DOHH2 (cell line): ENCODE measurements around the gene C5orf15.

Source experiments
- H3F3A ChIP-seq: fragments of 200-600 bp; sonication (generic), shearing (Covaris generic); 2 replicates; pipeline ENCODE4 v1.6.0; 2016; ENCODE audit warnings: antibody characterized with exemption, mild to moderate bottlenecking; ENCODE audit not compliant: control insufficient read depth, insufficient read depth
- H3K27ac ChIP-seq: fragments of 200-600 bp; sonication (generic); 2 replicates; pipeline ENCODE4 v1.5.1; 2014; ENCODE audit warnings: low read depth, mild to moderate bottlenecking, low read length, moderate library complexity
- H3K27me3 ChIP-seq: fragments of 200-600 bp; sonication (generic); 2 replicates; pipeline ENCODE4 v1.6.1; 2014; ENCODE audit warnings: mild to moderate bottlenecking, low read length, mixed read lengths; ENCODE audit not compliant: control insufficient read depth
- H3K36me3 ChIP-seq: fragments of 200-600 bp; sonication (generic); 2 replicates; pipeline ENCODE4 v1.6.1; 2014; ENCODE audit warnings: mild to moderate bottlenecking, low read length, moderate library complexity, mixed read lengths; ENCODE audit not compliant: control insufficient read depth
- H3K4me1 ChIP-seq: fragments of 200-600 bp; sonication (generic); 2 replicates; pipeline ENCODE4 v1.6.1; 2014; ENCODE audit warnings: mild to moderate bottlenecking, low read length, mixed read lengths; ENCODE audit not compliant: control insufficient read depth
- H3K4me2 ChIP-seq: fragments of 200-600 bp; sonication (generic); 2 replicates; pipeline ENCODE4 v1.6.0; 2014; ENCODE audit warnings: mild to moderate bottlenecking, low read length, moderate library complexity
- H3K4me3 ChIP-seq: fragments of 200-600 bp; sonication (generic); 2 replicates; pipeline ENCODE4 v1.5.1; 2014; ENCODE audit warnings: mild to moderate bottlenecking, low read length, mixed read lengths
- H3K79me2 ChIP-seq: fragments of 200-600 bp; sonication (generic); 2 replicates; pipeline ENCODE4 v1.6.1; 2014; ENCODE audit warnings: mild to moderate bottlenecking, low read length, mixed read lengths; ENCODE audit not compliant: control insufficient read depth
- H3K9me2 ChIP-seq: fragments of 200-600 bp; sonication (generic); replicated peaks from 2 replicates; pipeline ENCODE4 v1.6.1; 2014; ENCODE audit warnings: mild to moderate bottlenecking, low read length, mixed read lengths; ENCODE audit not compliant: control insufficient read depth
- H3K9me3 ChIP-seq: fragments of 200-600 bp; sonication (generic); 2 replicates; pipeline ENCODE4 v1.6.1; 2014; ENCODE audit warnings: antibody characterized with exemption, low read length, mixed read lengths; ENCODE audit not compliant: control insufficient read depth, insufficient read depth
- H4K20me1 ChIP-seq: fragments of 200-600 bp; sonication (generic); 2 replicates; pipeline ENCODE4 v1.6.0; 2014; ENCODE audit warnings: low read depth, mild to moderate bottlenecking, antibody characterized with exemption, low read length, moderate library complexity; ENCODE audit not compliant: control insufficient read depth, insufficient read depth
- EZH2phosphoT487 ChIP-seq: fragments of 200-600 bp; sonication (generic); IDR thresholded peaks from 2 replicates; pipeline ENCODE4 v1.6.1; 2017; ENCODE audit warnings: borderline replicate concordance, mild to moderate bottlenecking, antibody characterized with exemption, low read length, moderate library complexity, mixed read lengths
- TF ChIP-seq, protein P1 (sequence below): fragments of 200-600 bp; sonication (generic); IDR thresholded peaks from one replicate; pipeline ENCODE4 v1.5.1; 2014; ENCODE audit warnings: antibody characterized with exemption, mild to moderate bottlenecking, low read depth, low read length; ENCODE audit not compliant: poor library complexity, severe bottlenecking

The C5orf15 gene

DNA sequence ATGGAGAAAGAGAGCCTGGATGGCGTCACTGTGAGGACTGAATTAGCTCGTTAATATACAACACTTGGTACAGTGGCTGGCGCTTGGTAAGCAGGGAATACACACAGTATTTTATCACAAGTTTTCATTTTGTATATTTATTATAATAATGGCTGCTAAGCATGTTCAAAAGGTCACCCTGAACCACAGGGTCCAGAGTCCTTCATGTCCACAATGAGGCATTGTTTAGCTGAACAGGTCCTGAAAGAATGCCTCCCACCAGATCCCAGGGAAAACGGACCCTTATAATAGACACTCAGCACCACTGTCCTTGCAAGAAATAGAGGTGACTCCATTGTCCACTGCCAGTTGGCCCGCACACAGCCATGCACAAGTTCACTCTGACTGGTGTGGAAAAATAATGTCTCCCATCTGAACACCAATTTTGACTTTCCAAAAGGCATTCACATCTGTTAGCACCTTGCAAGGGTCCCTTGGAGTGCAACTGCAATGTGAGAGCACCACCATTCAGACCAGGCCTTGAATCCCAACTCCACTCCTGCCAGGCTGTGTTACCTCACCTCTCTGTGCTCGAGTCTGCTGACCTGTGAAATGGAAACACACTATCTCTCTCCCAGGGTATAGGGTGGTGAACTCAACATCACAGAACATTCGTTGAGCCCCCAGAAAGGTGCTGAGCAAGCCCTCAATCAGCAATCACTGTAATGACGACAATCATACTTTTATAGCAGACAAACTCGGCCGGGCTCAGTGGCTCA is 32.5 kb upstream of the C5orf15 start:
- Histone ChIP-seq H4K20me1 (peaks cover 27% of the 10 kb centered on the region), H3F3A (no peaks in the 10 kb centered on the region), H3K27ac (no peak overlapping the region), H3K4me3 (no peak overlapping the region), H3K36me3 (peaks cover 60% of the 10 kb centered on the region), H3K9me2 (no peaks in the 10 kb centered on the region), H3K79me2 (peaks cover 98% of the 10 kb centered on the region), H3K4me2 (no peak overlapping the region; the same call in 1 of the 2 replicates), H3K9me3 (no peaks in the 10 kb centered on the region), H3K4me1 (peaks cover 54% of the 10 kb centered on the region), H3K27me3 (no peaks in the 10 kb centered on the region)
- no peak for TF ChIP-seq EZH2phosphoT487
- TF ChIP-seq, protein P1, sequence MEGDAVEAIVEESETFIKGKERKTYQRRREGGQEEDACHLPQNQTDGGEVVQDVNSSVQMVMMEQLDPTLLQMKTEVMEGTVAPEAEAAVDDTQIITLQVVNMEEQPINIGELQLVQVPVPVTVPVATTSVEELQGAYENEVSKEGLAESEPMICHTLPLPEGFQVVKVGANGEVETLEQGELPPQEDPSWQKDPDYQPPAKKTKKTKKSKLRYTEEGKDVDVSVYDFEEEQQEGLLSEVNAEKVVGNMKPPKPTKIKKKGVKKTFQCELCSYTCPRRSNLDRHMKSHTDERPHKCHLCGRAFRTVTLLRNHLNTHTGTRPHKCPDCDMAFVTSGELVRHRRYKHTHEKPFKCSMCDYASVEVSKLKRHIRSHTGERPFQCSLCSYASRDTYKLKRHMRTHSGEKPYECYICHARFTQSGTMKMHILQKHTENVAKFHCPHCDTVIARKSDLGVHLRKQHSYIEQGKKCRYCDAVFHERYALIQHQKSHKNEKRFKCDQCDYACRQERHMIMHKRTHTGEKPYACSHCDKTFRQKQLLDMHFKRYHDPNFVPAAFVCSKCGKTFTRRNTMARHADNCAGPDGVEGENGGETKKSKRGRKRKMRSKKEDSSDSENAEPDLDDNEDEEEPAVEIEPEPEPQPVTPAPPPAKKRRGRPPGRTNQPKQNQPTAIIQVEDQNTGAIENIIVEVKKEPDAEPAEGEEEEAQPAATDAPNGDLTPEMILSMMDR, result no peak

DNA sequence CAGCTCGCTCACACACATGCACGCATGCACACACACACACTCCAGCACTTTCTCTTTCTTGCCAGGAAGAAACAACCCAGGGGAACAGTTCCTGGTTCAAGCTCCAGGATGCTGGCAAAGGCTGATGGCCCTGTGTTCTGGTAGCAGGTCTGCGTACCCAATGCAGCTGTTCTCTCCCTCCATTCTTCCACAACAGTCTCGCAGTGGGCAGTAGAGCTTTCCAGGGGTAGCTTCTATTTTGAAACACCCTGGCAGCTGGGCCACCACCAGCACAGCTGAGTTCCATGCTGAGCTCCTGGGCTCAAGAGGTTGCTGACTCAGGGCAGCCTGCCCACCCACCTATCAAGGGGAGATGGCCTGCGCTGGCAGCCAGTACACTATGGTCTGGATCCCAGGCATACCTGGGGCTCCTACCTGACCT is 31.7 kb upstream of the C5orf15 start:
- H3K4me1 ChIP-seq, result peaks cover 56% of the 10 kb centered on the region
- H3K4me2 ChIP-seq, result no peak overlapping the region; the same call in 1 of the 2 replicates
- H3K9me2 ChIP-seq, result no peaks in the 10 kb centered on the region
- TF ChIP-seq EZH2phosphoT487, result no peak
- TF ChIP-seq, protein P1, result no peak
- peaks cover 68% of the 10 kb centered on the region for H3K36me3 ChIP-seq
- H3K27ac ChIP-seq, result no peak overlapping the region
- H3K79me2 ChIP-seq, result peaks cover 98% of the 10 kb centered on the region
- H3K27me3 ChIP-seq, result no peaks in the 10 kb centered on the region
- H3K9me3 ChIP-seq, result no peaks in the 10 kb centered on the region
- peaks cover 35% of the 10 kb centered on the region for H4K20me1 ChIP-seq
- no peak overlapping the region for H3K4me3 ChIP-seq
- H3F3A ChIP-seq, result no peaks in the 10 kb centered on the region

DNA sequence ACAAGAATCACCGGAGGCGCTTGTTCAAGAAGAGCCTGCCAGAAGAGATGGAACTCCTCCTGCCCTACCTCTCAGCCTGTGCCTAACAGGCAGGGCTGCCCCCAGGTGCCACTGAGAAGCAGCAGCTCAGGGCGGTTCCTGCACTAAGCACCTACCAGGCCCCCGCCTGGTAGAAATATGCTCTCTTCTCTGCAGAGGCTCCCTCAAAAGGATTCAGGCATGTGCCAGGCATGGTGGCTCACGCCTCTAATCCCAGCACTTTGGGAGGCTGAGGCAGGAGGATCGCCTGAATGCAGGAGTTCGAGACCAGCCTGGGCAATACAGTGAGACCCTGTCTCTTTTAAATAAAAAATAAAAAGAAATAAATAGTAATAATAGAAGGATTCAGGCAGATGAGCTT is 30.4 kb upstream of the C5orf15 start:
- Histone ChIP-seq H3K36me3 (peaks cover 69% of the 10 kb centered on the region), H3K27ac (no peak overlapping the region), H3K79me2 (peaks cover 100% of the 10 kb centered on the region), H3K4me1 (peaks cover 68% of the 10 kb centered on the region), H3K4me2 (no peak overlapping the region), H4K20me1 (peaks cover 45% of the 10 kb centered on the region), H3K27me3 (no peaks in the 10 kb centered on the region), H3K9me2 (no peaks in the 10 kb centered on the region), H3K9me3 (no peaks in the 10 kb centered on the region), H3F3A (no peaks in the 10 kb centered on the region), H3K4me3 (no peak overlapping the region)
- TF ChIP-seq, protein P1, result no peak
- no peak for TF ChIP-seq EZH2phosphoT487
